ENCODE measurements around the gene PMFBP1.

The PMFBP1 gene

DNA sequence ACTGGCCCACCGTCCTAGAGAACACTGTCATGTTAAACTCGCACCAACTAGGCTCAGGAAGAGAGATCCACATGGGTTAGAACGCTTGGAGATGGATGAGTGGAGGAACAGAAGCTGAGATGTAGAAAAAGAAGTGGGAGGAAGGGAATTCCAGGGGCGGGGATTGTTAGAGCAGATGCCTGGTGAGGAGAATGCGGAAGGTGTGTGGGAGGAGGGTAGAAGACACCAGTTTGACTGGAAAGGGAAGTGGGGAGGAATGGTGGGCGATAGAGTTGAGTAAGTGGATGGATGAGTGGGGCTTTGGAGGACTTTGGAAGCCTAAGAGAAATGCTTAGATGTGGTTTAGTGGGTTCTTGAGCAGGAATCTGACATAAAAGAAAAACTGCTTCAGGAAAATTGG is 40.9 kb downstream of the PMFBP1 start:
- FAIRE-seq = no peak
- no peak for DNase-seq (ENCODE audit: low spot score)

DNA sequence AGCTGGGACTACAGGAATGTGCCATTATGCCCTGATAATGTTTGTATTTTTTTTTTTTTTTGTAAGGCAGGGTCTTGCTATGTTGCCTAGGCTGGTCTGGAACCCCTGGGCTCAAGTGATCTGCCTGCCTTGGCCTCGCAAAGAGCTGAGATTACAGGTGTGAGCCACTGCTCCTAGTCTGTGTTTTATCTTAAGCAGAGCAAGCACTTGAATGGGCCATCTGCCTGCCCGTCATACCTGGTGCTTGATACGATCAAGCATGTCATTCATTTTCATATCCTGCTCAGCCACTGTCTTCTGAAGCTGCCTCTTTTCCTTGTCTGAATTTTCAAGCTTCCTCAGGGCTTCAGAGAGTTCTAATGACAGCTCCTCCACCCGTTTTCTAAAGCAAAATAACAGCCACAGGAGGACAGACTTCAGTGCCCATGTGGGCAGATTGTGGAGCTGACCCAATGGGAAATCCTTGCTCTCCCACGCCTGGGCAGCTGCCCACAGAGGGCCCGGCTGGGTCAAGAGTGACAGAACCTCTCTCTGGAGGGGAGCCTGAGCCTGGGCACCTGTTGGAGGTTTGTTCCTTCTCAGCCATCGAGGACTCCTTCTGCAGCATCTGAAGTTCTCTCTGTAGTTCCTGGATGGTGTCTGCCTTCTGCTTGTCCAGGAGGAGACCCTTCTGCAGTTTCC is 41.8 kb downstream of the PMFBP1 start:
- no peak for DNase-seq (ENCODE audit: low spot score)
- FAIRE-seq = no peak

DNA sequence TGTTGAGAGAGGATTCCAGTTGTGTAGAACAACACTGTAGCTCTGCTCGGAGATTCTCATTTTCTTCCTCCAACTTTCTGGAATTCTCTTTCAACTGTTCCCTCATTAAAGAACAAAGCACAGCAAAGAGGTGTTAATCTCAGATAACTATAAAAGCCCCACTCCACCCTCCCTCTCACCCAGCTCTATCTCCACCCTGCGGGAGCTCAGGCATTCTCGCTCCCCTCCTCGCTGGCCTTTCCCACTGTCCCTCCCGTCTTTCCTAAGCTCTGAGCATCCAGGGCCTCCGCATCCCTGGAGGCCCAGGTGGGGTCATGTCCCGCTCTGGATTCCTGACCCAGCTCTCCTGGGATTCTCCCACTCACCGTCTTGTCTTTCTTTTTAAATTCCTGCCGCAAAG is 43.3 kb downstream of the PMFBP1 start:
- DNase-seq (ENCODE audit: low spot score) (no peak), FAIRE-seq (no peak)

DNA sequence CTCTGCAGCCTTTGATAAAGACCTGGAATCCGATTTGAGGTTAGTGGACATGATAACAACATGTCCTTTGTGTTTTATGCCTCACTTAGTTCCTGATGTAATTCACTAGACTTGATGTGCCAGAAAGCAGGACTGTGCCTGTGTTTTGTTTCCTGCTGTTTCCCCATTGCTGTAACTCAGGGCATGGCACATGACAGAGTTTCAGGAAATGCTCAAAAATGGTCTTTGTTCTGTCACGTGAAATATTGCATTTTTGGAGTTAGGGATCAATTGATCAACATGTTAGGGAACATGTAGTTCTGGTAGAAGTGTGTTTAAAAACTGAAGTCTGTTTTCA is 45.6 kb downstream of the PMFBP1 start:
- FAIRE-seq = no peak

DNA sequence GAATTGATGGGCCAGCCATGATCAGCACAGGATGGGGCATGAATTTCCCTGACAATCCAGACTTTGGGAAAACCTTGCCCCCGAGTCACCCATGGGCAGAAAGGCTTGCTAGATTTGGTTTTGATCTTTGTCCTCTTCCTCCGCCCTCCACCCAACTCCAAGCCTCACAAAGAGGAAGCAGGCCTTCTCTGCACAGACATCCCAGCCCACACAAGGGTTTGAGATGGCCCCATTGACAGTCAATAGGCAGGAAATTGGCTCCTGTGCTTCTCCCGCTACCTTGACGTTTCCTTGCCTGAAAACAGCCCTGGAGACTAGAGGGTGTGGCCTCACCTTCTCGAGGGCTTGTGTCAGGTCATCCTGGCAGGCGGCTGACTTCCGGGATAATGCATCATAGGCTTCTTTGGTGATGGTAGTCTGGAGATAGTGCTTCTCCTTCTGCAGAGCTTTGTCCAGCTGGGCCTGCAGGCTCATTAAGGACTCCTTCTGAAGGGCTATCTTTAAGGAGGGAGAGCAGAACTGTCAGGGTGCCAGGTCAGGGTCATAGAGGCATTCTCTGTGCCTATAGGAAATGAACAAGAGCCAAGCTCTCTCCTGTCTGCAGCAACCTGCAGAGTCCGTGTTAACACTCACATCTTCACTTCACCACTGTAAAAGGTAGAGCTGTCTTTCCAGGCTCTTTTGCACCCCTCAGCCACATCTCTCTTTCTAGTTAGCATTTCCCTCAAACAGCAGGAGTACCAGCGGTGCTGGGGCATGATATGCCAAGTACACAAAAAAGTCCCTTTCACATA is 46.1 kb downstream of the PMFBP1 start:
- FAIRE-seq = no peak
- DNase-seq (ENCODE audit: low spot score) = no peak

More for the DNA sequence above, 45.6 kb downstream of the PMFBP1 start:
- DNase-seq (ENCODE audit: low spot score) = no peak

DNA sequence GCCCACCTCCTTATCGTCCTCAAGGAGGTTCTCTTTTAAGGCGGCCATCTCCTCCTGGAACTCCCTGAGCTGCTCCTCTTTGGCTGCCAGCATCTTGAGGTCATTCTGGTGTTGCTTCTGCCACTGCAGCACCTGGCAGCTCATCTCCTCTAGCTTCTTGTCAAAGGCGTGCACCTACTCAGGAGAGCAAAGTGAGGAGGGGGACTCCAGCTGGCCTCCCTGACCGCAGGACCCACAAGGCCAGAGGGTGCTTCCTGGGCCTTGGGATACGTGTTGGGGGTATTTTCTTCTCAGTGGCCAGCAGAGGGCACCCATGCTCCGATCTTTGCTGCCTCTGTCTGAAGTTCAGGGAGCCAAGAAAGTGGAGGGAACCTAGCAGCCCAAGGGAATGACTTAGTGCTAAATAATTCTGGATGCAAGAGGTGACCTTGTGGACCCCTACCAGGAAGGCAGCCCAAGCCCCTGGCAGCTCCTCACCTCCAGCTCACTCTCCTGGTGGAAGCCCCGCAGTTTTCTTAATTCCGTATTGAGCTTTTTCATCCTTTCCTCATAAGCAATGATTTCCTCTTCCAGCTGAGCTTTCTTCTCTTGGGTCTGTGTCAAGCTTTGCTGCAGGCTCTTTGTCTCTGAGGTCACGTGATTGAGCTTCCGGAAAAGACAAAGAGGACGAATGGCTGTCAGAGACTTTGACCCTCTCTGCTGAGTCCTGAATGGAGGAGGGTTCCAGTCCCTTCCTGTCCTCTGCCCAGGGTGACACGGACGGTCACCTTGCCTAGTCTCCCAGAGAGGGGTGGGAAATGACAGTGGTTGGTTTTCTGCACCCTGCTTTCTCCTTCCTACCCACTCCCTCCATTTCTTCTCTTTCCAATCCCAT is 47.0 kb downstream of the PMFBP1 start:
- peak; percentile 81 for DNase-seq (ENCODE audit: low spot score)
- FAIRE-seq = no peak

DNA sequence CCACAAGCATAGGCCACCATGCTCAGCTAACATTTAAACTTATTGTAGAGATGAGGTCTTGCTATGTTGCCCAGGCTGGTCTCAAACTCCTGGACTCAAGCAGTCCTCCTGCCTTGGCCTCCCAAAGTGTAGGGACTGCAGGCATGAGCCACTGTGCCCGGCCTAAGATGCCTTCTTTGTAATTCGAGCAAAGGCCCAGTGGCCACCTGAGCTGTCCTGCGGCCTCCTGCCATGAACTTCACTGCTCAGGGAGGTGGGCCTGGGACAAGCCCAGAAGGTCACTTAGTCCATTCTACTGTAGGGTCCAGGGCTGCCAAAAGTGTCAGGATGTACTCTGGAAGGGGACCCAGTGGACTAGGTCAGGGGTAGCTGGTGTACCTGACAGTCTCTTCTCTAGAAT is 47.8 kb downstream of the PMFBP1 start:
- FAIRE-seq (no peak), DNase-seq (ENCODE audit: low spot score) (no peak)

DNA sequence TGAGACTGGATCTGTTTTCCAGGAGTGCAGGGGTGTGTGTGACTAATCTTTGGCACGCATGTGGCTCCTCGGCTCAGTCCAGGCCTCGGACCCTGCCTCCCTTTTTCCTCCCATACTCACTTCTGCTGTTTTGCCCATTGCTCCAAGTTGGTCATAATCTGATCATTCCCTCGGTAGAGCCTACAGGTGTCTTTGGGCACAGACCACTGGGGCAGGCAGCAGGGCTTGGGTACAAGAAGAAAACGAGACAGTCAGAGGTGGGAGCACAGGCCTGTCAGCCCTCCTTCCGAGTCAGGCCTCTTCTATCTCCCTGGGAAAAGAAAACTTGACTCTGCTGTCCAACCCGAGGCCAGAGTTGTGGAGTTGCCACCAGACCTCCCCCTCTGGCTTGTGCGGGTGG is 48.5 kb downstream of the PMFBP1 start:
- no peak for FAIRE-seq
- DNase-seq (ENCODE audit: low spot score) = no peak

DNA sequence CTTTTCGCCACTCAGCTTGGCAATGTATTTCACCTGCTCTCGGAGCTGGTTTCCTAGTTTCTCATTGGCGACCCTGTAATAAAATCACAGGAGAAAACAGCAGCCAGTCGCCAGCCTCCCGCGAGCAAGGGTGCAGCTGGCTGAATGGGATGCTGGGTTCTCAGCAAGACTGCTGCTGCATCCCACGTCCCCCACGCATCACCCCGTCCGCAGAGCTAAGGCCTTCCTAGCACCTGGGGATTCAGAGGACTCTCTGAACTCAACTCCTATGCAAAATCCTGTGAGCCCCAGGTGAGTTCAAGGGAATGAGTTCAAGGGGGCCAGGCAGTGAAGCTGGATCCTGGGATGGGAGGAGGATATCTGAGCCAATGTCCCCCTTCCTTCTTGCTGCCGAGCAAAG is 49.0 kb downstream of the PMFBP1 start:
- DNase-seq (ENCODE audit: low spot score) (no peak), FAIRE-seq (no peak)

DNA sequence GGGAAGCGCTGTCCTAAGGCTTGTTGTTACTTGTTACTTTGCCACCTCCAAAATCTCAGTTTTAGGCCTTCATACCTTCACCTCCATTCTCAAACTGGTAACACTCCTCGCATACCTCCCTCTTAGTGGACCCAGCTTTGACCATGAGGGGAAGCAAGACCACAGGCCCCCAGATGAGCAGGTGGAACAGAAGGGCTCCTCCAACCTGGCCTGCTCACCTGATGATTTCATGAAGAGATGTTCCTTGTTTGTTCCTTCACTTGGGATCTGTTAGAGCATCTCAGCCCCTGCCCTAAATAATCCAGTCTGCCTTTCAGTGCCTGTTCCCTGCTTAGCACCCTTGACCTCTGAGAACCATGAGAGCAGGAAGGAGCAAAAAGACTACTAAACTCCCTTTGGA is 49.6 kb downstream of the PMFBP1 start:
- no peak for FAIRE-seq
- DNase-seq (ENCODE audit: low spot score) = no peak

DNA sequence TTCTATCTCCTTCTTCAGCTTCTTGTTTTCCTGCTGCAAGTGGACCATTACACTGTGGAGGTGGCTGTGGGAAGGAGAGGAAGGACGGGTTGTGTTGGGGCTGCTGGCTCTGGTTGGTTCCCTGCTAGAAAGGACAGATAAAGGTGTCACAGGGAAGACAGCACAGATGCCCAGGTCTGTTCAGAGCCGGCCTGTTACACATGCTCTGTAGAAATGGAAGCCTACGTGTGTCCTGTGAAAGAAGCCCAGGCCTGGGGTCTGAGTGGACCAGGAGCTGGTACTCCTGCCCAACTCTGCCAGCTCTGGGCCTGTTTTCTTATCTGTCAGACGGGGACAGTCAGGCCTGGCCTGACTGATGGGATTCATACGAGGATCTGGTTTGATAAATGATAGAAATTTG is 51.9 kb downstream of the PMFBP1 start:
- DNase-seq (ENCODE audit: low spot score) = no peak
- FAIRE-seq = no peak

DNA sequence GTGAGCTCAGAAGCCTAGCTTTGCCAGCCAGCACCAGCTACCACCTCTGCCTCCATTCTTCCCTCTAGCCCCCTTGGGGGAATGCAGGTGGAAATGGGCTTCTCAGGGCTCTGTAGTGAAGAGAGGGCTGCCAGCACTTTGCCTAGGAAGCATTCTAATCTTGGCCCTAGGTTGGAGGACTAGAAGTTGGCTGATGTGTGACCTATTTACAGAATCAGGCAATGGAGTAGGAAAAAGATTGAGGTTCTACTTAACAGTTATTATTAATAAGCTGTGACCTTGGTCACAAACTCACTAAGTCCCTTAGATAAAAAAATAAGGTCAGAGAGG is 58.4 kb downstream of the PMFBP1 start:
- no peak for DNase-seq (ENCODE audit: low spot score)
- no peak for FAIRE-seq

DNA sequence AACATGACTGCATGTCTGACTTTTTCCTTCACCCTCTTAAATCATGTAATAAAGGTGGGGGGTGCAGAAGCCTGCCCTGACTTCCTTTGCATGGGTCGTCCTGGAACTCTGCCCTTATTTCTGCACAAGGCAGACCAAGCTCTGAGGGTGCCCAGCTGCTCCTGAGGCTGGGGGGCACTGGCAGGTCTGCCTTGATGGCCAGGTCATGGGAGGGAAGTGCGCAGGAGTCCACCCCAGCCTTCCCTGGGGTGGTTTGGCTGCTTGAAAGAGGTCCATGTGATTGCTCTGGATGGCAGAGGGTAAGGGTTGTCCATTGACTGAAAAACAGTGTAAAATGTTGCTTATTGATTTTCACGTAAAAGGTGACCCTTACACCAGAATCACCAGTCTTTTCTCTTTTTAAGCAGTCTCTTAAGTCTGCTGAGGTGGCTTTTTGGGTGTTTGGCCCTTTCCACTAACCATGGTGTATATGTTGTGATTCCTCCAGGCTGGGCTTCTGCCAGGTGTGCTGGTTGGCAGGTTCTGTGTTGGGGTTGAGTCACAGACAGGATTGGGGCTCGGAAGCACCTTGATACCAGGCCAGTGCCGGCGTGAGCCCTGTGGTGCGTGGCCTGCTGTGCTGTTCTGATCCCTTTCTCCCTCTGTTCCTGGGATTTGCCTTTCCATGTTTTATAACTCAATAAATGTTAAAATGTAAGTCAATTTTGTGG is 58.9 kb downstream of the PMFBP1 start:
- DNase-seq (ENCODE audit: low spot score) = no peak
- no peak for FAIRE-seq

DNA sequence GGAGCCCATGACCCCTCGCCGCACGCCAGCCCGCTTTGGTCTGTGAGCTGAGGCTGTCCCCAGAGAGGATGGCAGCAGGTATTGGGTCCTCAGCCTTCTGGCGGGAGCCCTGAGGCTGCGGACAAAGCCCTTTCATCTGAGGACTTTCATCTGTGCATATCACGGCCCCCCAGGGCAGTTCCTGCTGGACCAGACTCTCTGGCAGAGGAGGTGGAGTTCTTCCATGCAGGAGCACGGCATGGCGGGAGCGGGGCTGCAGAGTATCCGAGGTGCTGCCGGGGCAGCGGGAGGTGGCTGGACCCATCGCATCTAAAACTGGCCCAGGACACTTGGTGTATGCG is 59.5 kb downstream of the PMFBP1 start:
- FAIRE-seq (no peak), DNase-seq (ENCODE audit: low spot score) (no peak)

DNA sequence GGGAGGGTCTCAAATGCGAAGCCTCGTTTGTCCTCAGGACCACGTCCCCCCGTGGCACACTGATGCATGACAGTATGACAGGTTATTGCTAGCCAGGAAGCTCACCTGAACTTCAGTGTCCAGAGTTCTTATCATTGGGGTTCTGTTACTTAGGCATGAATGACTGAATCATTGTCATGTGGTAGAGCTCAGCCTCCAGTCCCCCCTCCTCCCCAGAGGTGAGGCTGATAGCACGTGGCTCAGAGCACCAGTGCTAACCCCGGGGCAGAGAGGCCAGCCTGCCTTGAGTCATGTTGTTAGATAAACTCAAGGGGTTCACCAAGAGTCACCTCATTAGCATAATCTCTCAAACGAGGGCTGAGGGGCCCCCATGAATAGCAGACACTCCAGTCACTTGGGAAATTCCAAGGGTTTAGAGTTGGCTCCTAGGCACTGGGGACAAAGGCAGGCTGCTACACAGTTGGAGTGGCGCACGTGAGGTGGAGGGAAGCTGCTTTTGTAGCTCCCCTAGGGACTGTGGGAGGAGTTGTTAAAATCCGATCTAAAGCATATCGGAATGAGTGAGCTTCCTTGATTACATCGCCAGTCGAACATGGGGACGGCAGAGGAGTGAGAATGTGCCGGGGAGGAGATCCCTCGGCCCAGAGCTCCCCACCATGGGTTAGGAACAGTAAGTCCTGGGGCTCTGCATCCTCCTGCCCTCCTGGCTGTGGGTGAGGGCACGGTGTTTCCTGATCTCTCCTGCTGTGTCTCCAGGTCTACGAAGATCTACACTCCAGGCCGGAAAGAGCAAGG is 60.1 kb downstream of the PMFBP1 start:
- FAIRE-seq = no peak
- no peak for DNase-seq (ENCODE audit: low spot score)

DNA sequence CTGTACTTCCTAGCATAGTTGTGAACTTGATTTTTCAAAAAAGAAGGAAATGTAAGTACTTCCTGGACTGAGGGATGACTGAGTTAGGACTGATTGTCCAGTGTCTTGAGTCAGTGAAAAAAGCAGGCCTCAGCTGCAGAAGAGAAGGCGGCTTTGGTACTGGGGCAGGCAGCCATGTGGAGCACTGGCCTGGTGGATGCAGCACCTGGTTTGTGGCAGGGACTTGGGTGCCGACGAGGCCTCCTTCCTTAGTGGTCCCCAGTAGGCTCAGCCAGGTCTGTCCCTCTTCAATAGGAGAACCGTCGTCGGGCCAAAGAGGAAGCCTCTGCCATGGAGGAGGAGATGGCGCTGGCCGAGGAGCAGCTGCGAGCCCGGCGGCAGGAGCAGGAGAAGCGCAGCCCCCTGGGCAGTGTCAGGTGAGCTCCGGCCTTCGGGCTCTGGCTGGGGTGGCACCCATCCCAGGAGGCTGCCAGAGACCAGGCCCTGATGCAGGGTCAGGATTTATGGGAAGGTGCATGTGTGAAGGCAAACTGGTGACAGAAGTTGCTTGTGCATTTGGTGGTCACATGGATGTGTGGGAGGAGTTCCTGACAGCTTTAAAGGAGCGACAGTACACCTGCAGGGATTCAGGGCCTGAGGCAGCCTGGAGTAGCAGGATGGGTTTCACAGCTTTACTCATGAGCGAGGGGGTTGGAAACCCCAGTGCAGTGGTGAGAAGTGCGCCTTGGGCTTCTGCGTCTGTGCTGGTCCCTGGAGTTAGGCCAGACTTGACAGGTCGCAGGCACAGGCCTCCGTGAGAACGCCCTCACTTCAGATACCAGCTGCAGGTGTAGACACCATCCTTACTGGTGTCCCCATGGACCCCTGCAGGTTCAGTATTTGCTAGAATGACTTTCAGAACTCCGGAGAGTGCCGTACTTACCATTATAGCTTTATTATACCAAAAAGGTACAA is 61.0 kb downstream of the PMFBP1 start:
- no peak for FAIRE-seq
- no peak for DNase-seq (ENCODE audit: low spot score)

DNA sequence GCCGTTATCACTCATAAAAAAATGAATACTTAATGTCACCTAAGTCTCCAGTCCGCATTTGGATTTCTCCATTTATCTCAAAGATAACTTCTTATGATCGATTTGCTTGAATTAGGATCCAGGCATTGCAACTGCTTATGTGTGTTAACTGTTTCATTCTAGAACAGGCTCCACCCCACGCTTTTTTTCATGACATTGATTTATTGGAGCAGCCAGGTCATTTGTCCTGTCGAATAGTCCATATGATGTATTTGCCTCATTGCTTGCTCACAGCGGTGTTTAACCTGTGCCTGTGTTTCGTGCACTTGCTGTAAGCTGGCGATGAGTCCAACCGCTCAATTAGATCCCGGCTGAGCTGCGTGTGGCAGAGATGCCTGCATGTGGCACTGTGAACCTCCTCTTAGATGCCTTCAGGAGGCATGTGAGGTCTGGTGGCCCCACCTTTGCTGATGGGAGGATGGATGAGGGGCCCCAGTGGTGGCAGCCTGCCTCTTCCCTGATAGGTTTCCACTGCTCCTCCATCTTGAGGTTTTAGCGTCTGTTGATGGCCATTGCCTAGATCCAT is 61.9 kb downstream of the PMFBP1 start:
- DNase-seq (ENCODE audit: low spot score) (no peak), FAIRE-seq (no peak)

DNA sequence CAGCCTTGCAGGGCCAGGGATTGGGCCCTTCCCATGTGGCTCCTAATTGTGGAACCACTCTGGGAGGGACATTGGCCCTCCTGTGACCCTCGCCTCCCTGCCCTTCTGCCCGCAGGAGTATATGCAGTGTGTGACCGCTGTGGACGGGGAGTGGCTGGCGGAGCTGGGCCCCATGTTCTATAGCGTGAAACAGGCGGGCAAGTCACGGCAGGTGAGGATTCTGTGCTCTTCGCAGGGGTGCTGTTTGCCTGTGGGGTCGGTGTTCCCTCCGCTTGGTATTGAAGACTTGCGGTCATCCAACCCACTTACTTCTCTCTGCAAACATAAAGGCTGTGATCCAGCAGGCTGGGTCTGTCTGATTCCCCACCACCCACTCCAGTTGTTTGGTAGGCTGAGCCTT is 62.7 kb downstream of the PMFBP1 start:
- FAIRE-seq (no peak), DNase-seq (ENCODE audit: low spot score) (no peak)

DNA sequence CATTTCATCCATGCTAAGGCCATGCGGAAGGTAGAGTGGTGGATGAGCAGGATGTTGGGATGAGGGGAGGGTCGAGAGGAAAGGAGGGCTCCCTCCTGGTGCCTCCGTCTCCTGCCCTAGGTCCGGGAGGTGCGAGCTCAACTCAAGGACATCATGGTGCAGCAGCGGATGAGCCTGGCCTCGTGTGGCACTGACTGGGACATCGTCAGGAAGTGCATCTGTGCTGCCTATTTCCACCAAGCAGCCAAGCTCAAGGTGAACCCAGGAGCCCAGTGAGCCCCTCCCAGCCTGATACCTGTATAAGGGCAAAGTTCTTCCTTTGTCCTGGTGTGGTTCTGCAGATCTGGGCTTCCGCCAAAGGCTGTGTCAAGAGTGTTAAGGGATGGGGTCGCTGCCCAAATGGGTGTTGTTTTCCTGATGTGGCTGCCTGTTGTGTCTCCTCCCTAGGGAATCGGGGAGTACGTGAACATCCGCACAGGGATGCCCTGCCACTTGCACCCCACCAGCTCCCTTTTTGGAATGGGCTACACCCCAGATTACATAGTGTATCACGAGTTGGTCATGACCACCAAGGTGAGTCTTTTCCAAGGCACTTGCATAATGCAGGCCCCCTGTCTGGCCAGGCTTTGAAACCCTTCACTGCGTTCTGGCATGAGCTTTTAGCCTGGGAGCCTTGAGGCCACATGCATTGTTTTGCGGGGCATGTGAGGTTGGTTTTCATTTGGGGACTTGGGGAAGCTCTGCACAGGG is 63.4 kb downstream of the PMFBP1 start:
- FAIRE-seq (no peak), DNase-seq (ENCODE audit: low spot score) (no peak)
